ENCODE results near the gene KLLN.
"Not testable (repeated sequence)": the region's sequence is repeated elsewhere in the genome, so short reads cannot be mapped to it uniquely, and the experiment has no call there.

The KLLN gene

DNA sequence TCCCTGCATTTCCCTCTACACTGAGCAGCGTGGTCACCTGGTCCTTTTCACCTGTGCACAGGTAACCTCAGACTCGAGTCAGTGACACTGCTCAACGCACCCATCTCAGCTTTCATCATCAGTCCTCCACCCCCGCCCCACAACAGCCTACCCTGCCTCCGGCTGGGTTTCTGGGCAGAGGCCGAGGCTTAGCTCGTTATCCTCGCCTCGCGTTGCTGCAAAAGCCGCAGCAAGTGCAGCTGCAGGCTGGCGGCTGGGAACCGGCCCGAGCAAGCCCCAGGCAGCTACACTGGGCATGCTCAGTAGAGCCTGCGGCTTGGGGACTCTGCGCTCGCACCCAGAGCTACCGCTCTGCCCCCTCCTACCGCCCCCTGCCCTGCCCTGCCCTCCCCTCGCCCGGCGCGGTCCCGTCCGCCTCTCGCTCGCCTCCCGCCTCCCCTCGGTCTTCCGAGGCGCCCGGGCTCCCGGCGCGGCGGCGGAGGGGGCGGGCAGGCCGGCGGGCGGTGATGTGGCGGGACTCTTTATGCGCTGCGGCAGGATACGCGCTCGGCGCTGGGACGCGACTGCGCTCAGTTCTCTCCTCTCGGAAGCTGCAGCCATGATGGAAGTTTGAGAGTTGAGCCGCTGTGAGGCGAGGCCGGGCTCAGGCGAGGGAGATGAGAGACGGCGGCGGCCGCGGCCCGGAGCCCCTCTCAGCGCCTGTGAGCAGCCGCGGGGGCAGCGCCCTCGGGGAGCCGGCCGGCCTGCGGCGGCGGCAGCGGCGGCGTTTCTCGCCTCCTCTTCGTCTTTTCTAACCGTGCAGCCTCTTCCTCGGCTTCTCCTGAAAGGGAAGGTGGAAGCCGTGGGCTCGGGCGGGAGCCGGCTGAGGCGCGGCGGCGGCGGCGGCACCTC is at the start of gene KLLN, which contains the start of gene PTEN:
Gene KLLN (minus strand): TSS at position 481 of the 891 bp plus-strand sequence. CDS start 1,046 bp downstream, outside the sequence.
Gene PTEN (plus strand): TSS at position 573 of the 891 bp plus-strand sequence. CDS start 845 bp downstream, outside the sequence.
- peak; percentile 74 to 90 for DNase-seq

DNA sequence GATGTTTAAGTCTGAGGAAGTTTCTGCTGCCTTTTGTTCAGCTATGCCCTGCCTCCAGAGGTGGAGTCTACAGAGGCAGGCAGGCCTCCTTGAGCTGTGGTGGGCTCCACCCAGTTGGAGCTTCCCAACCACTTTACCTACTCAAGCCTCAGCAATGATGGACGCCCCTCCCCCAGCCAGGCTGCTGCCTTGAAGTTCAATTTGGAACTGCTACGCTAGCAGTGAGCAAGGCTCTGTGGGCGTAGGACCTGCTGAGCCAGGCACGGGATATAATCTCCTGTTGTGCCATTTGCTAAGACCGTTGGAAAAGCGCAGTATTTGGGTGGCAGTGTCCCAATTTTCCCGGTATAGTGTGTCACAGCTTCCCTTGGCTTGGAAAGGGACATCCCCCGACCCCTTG is 40.1 kb upstream of the KLLN start:
- not testable (repeated sequence) for DNase-seq

- not testable (repeated sequence) for DNase-seq
Measured at GRCh38 chr10:87897957-87898356, 34.6 kb upstream of the KLLN start.

DNA sequence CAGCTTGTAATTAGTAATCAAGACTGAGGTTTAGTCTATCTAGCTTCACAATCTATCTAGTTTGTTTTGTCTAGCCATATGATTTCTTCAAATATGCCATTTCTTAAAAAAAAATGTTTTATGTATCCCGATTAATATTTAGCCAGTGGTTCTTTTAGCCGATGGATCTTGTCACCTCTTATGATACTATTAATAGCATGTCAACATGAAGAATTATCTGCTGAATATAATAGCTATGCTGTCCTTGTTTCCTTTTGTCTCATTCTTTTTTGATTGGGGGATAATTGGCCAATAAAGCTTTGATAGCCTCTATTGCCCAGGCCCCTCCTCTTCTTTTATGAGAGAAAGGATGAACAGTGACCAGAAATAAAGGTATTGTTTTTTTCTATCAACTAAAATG is 32.9 kb upstream of the KLLN start:
- no peak for DNase-seq

- no peak for DNase-seq
Measured at GRCh38 chr10:87895430-87895829, 32.1 kb upstream of the KLLN start.

DNA sequence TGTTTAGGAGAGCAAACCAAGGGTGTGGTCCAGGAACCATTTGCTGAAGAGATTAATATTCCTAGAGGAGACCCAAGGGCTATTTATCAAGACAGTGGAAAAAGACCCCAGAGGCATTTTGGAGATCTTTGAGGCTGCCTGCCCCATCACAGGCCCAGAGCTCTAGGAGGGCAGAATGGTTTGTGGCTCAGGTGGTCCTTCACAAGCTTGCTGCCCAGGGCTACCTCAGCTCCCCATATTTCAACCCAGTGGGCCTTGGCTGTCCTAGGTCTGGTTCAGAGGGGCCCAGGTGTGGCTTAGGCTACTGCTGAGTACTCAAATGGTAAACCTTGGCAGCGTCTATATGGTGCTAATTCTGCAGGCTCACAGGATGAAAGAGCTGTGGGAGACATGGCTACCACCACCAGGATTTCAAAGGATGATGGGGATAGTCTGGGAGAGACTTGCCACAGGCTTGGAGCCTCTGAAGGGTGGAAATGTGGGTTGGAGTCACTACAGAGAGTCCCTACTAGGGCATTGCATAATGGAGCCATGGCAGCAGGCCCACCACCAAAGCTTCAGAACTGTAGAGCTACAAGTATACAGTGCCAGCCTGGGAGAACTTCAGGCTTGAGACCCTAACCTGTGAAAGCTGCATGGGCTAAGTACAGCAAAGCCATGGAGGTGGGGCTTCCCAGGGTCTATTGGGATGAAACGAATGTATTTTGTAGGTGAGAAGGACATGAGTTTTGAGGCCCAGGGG is 24.4 kb upstream of the KLLN start:
- no peak for DNase-seq

- no peak for DNase-seq
Measured at GRCh38 chr10:87887146-87887545, 23.8 kb upstream of the KLLN start.

GRCh38 chr10:87886635-87887034 is 23.3 kb upstream of the KLLN start:
- no peak for DNase-seq

GRCh38 chr10:87882555-87883294 is 19.4 kb upstream of the KLLN start:
- no peak for DNase-seq

GRCh38 chr10:87881373-87882059 is 18.2 kb upstream of the KLLN start:
- DNase-seq, result not testable (repeated sequence)

- no peak for DNase-seq
Measured at GRCh38 chr10:87880336-87880735, 17.0 kb upstream of the KLLN start.

- no peak for DNase-seq
Measured at GRCh38 chr10:87878664-87879459, 15.5 kb upstream of the KLLN start.

- DNase-seq, result no peak
Measured at GRCh38 chr10:87875929-87876571, 12.7 kb upstream of the KLLN start.

DNA sequence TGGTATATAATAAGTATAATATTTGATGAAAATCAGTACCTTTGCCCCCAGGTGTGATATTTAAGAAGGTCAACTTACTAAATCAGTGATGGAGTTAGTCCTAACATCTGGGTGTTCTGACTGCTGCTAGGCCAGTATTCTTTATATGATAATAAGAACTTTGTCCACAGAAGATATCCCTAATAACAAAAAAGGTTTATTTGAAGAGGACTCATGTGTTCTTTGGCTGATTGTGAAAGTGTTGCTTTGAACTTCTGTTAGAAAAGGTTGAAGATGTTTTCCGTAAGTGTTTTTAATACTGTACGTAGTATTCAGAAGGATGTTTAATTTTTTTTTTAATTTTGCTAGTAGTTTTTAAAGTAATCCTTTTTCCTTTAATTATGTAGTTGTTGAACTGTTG is 10.3 kb upstream of the KLLN start:
- no peak for DNase-seq

DNA sequence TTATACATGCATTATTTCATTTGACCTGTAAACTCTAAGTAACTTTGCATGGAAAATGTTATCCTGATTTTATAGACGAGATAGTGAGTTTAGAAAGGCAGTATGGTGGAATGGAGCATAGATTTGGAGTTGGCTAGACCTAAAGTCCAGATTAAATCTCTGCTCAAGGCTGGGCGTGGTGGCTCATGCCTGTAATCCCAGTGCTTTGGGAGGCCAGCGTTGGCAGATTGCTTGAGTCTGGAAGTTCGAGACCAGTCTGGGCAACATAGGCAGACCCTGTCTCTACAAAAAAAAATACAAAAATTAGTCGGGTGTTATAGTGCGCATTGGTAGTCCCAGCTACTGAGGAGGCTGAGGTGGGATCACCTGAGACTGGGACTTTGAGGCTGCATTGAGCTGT is 9.5 kb upstream of the KLLN start:
- no peak for DNase-seq

- DNase-seq, result no peak
Measured at GRCh38 chr10:87869773-87870551, 6.6 kb upstream of the KLLN start.

DNA sequence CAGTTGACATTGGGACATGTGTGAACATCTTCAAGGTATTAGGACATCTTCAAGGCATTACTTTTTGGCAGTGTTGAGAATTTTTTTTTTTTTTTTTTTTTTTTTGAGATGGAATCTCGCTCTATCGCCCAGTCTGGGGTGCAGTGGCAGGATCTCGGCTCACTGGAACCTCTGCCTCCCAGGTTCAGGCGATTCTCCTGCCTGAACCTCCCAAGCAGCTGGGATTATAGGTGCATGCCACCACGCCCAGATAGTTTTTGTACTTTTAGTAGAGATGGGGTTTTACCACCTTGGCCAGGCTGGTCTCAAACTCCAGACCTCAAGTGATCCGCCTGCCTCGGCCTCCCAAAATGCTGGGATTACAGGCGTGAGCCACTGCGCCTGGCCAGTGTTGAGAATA is 5.8 kb upstream of the KLLN start:
- DNase-seq, result not testable (repeated sequence)

- DNase-seq, result no peak
Measured at GRCh38 chr10:87868277-87868676, 4.9 kb upstream of the KLLN start.

- no peak for DNase-seq
Measured at GRCh38 chr10:87867453-87867852, 4.1 kb upstream of the KLLN start.

DNA sequence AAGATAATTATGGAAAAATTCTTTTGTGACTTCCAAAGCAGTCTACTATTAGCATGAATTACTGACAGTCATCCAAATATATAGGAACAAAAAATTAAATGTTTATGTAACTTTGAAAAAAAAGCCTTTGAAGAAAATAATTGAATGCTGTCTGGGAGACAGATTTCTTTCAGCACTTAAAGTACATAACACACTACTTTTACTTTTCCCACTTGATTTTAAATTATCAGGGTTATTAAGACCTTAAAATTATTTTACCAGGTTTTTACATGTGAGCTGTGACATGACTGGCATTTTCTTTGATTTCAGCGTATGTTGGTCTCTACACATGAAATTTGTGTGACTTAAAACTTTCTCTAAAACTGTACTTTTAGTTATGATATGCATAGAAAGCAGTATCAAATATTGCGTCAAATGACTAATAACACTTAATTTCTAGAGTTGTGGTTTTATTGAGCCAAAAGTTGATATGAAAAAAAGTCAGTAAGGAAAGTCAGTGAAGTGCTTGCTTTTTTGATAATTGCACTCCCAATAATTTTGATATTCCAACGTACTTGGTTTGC is 3.2 kb upstream of the KLLN start:
- no peak for DNase-seq
